Measurements from ENCODE around the gene ATF1. TPM values are rescaled to one million over a fixed set of nuclear protein-coding genes. Genes with fewer than 3 reads are reported as not detected.

ATF1 gene
- total RNA-seq, 2 donors from 2014 or later, result 27.5 to 35.7 TPM

- Mint-ChIP-seq H3K27ac (no peak overlapping the region), H3K27me3 (ENCODE audit: insufficient read depth) (no peaks in the 10 kb centered on the region), H3K9me3 (peaks cover 19% of the 10 kb centered on the region), H3K4me3 (no peak overlapping the region), H3K4me1 (no peaks in the 10 kb centered on the region), H3K36me3 (ENCODE audit: low read depth) (peaks cover 34% of the 10 kb centered on the region)
- Histone ChIP-seq H3K27me3 (ENCODE audit: control insufficient read depth, insufficient read depth, low read length, poor library complexity, severe bottlenecking) (no peaks in the 10 kb centered on the region), H3K4me1 (ENCODE audit: control insufficient read depth, insufficient read depth, low read length) (no peaks in the 10 kb centered on the region), H3K36me3 (ENCODE audit: control insufficient read depth, insufficient read depth, low read length) (peaks cover 18% of the 10 kb centered on the region), H3K9ac (ENCODE audit: extremely low read depth, low read length, poor library complexity, severe bottlenecking) (no peak overlapping the region), H3K27ac (ENCODE audit: low read depth, low read length) (no peak overlapping the region), H3K4me3 (ENCODE audit: low read length) (no peak overlapping the region), H3K9me3 (ENCODE audit: control insufficient read depth, low read length) (peaks cover 19% of the 10 kb centered on the region)
- DNase-seq, result no peak
- no peak for TF ChIP-seq CTCF (conservative IDR thresholded peaks at IDR 0.05)
- 92 to 96% methylated on average over 2 to 5 of the region's 5 CpGs for WGBS, 2 experiments (ENCODE audit: insufficient coverage in 1 of 2, insufficient read length in 1 of 2)
These were observed 26.2 kb downstream of the ATF1 start for GRCh38 chr12:50790081-50790480.

GRCh38 chr12:50799908-50800307, 36.0 kb downstream of the ATF1 start:
- H3K27ac ChIP-seq (ENCODE audit: low read depth, low read length), result no peak overlapping the region
- H3K4me3 Mint-ChIP-seq, result no peak overlapping the region
- H3K4me3 ChIP-seq (ENCODE audit: low read length), result no peak overlapping the region
- H3K9ac ChIP-seq (ENCODE audit: extremely low read depth, low read length, poor library complexity, severe bottlenecking), result no peak overlapping the region
- H3K9me3 Mint-ChIP-seq, result peaks cover 23% of the 10 kb centered on the region
- H3K36me3 ChIP-seq (ENCODE audit: control insufficient read depth, insufficient read depth, low read length), result peaks cover 71% of the 10 kb centered on the region
- DNase-seq, result no peak
- peaks cover 67% of the 10 kb centered on the region for H3K36me3 Mint-ChIP-seq (ENCODE audit: low read depth)
- no peaks in the 10 kb centered on the region for H3K4me1 Mint-ChIP-seq
- no peaks in the 10 kb centered on the region for H3K27me3 ChIP-seq (ENCODE audit: control insufficient read depth, insufficient read depth, low read length, poor library complexity, severe bottlenecking)
- H3K27ac Mint-ChIP-seq, result no peak overlapping the region
- peaks cover 30% of the 10 kb centered on the region for H3K9me3 ChIP-seq (ENCODE audit: control insufficient read depth, low read length)
- no peaks in the 10 kb centered on the region for H3K27me3 Mint-ChIP-seq (ENCODE audit: insufficient read depth)
- no peaks in the 10 kb centered on the region for H3K4me1 ChIP-seq (ENCODE audit: control insufficient read depth, insufficient read depth, low read length)
- TF ChIP-seq CTCF (conservative IDR thresholded peaks at IDR 0.05), result no peak
- 97% methylated on average over 2 of the region's 2 CpGs; no CpG with 5 or more reads in 1 of the 2 experiments for WGBS, 2 experiments (ENCODE audit: insufficient coverage in 1 of 2, insufficient read length in 1 of 2)

- Histone ChIP-seq H3K4me1 (ENCODE audit: control insufficient read depth, insufficient read depth, low read length) (no peaks in the 10 kb centered on the region), H3K27me3 (ENCODE audit: control insufficient read depth, insufficient read depth, low read length, poor library complexity, severe bottlenecking) (no peaks in the 10 kb centered on the region), H3K4me3 (ENCODE audit: low read length) (no peak overlapping the region), H3K9ac (ENCODE audit: extremely low read depth, low read length, poor library complexity, severe bottlenecking) (no peak overlapping the region), H3K36me3 (ENCODE audit: control insufficient read depth, insufficient read depth, low read length) (peaks cover 43% of the 10 kb centered on the region), H3K9me3 (ENCODE audit: control insufficient read depth, low read length) (peaks cover 22% of the 10 kb centered on the region), H3K27ac (ENCODE audit: low read depth, low read length) (no peak overlapping the region)
- WGBS, 2 experiments (ENCODE audit: insufficient coverage in 1 of 2, insufficient read length in 1 of 2), result 100% methylated on average over 1 of the region's 2 CpGs
- H3K36me3 Mint-ChIP-seq (ENCODE audit: low read depth), result peaks cover 45% of the 10 kb centered on the region
- TF ChIP-seq CTCF (conservative IDR thresholded peaks at IDR 0.05), result no peak
- H3K4me1 Mint-ChIP-seq, result no peaks in the 10 kb centered on the region
- no peak overlapping the region for H3K4me3 Mint-ChIP-seq
- H3K9me3 Mint-ChIP-seq, result peaks cover 20% of the 10 kb centered on the region
- H3K27ac Mint-ChIP-seq, result no peak overlapping the region
- no peaks in the 10 kb centered on the region for H3K27me3 Mint-ChIP-seq (ENCODE audit: insufficient read depth)
- DNase-seq, result no peak
These were observed 39.5 kb downstream of the ATF1 start for GRCh38 chr12:50803230-50803875.

All from endodermal cell (in vitro differentiated cells).